Mammary epithelial cell (primary cell): ENCODE data around the gene SLCO2A1.

ENCODE experiments used
- CTCF ChIP-seq, 2 donors: IDR thresholded peaks in 1 of 2; conservative IDR thresholded peaks in 1 of 2; 2 replicates each; pipeline ENCODE4 v1.5.1; 2011 to 2012; ENCODE audit warnings: inconsistent platforms in 2 of 2, low read length in 2 of 2, mild to moderate bottlenecking in 2 of 2, control low read depth in 1 of 2, low read depth in 1 of 2; ENCODE audit not compliant: insufficient read depth in 1 of 2; ENCODE audit errors: extremely low read depth in 1 of 2
- EZH2 ChIP-seq: IDR thresholded peaks from 2 replicates; pipeline ENCODE4 v1.6.1; 2012; ENCODE audit warnings: low read length, inconsistent platforms, borderline replicate concordance

- TF ChIP-seq EZH2, result no peak
- no peak for TF ChIP-seq CTCF (conservative IDR thresholded peaks at IDR 0.05 in 1 of 2, IDR thresholded peaks at IDR 0.05 in 1 of 2; ENCODE audit: extremely low read depth in 1 of 2, insufficient read depth in 1 of 2, low read depth in 1 of 2, low read length in 2 of 2)
Observed at GRCh38 chr3:133905376-133905775, 124.3 kb downstream of the SLCO2A1 start.
